ENCODE measurements around the gene FAM241B.

Gene FAM241B

GRCh38 chr10:69618746-69619145 lies 11.3 kb upstream of the FAM241B start:
- H3K9ac ChIP-seq (ENCODE audit: low read depth in 1 of 2, low read length in 2 of 2): no peak overlapping the region
- H3K36me3 ChIP-seq (ENCODE audit: control insufficient read depth in 1 of 2, insufficient read depth in 2 of 2, low read length in 2 of 2): no peaks in the 10 kb centered on the region
- peaks cover 0 to 2% of the 10 kb centered on the region in 2 donors for H3K27me3 ChIP-seq (ENCODE audit: control insufficient read depth in 1 of 2, insufficient read depth in 2 of 2, low read length in 2 of 2)
- no peak overlapping the region for H3K27ac ChIP-seq (ENCODE audit: low read depth, low read length)
- H3K9me3 ChIP-seq (ENCODE audit: control insufficient read depth in 1 of 2, low read length in 2 of 2): peaks cover 0 to 6% of the 10 kb centered on the region in 2 donors
- H3K4me3 ChIP-seq (ENCODE audit: low read depth in 1 of 2, low read length in 2 of 2): no peak overlapping the region
- H3K4me1 ChIP-seq (ENCODE audit: control insufficient read depth in 1 of 2, insufficient read depth in 2 of 2, low read length in 2 of 2): no peaks in the 10 kb centered on the region

DNA sequence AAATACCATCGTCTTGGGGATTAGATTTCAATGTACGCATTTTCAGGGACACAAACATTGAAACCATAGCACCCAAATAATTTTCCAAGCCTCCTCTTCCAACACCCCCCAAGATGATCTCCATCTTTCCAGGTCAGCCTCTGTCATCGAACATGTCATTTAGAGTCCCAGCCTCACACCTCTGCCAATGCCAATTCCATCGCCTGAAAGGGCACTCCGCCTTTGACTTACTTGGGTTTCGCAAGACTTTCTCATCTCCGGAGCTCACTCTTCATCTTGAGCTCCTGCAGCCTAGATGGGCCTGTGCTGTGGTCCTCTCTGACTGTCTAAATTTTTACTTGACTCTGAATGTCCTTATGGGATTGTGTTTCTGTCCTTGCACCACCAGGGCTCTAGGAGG lies 10.4 kb upstream of the FAM241B start:
- H3K9ac ChIP-seq (ENCODE audit: low read depth in 1 of 2, low read length in 2 of 2): no peak overlapping the region
- peaks cover 0 to 9% of the 10 kb centered on the region in 2 donors for H3K9me3 ChIP-seq (ENCODE audit: control insufficient read depth in 1 of 2, low read length in 2 of 2)
- no peaks in the 10 kb centered on the region for H3K4me1 ChIP-seq (ENCODE audit: control insufficient read depth in 1 of 2, insufficient read depth in 2 of 2, low read length in 2 of 2)
- H3K4me3 ChIP-seq (ENCODE audit: low read depth in 1 of 2, low read length in 2 of 2): no peak overlapping the region
- peaks cover 0 to 2% of the 10 kb centered on the region in 2 donors for H3K27me3 ChIP-seq (ENCODE audit: control insufficient read depth in 1 of 2, insufficient read depth in 2 of 2, low read length in 2 of 2)
- no peaks in the 10 kb centered on the region for H3K36me3 ChIP-seq (ENCODE audit: control insufficient read depth in 1 of 2, insufficient read depth in 2 of 2, low read length in 2 of 2)
- H3K27ac ChIP-seq (ENCODE audit: low read depth, low read length): no peak overlapping the region

- H3K27me3 ChIP-seq (ENCODE audit: control insufficient read depth in 1 of 2, insufficient read depth in 2 of 2, low read length in 2 of 2): peaks cover 0 to 2% of the 10 kb centered on the region in 2 donors
- H3K4me3 ChIP-seq (ENCODE audit: low read depth in 1 of 2, low read length in 2 of 2): no peak overlapping the region
- peaks cover 0 to 9% of the 10 kb centered on the region in 2 donors for H3K9me3 ChIP-seq (ENCODE audit: control insufficient read depth in 1 of 2, low read length in 2 of 2)
- H3K9ac ChIP-seq (ENCODE audit: low read depth in 1 of 2, low read length in 2 of 2): no peak overlapping the region
- H3K36me3 ChIP-seq (ENCODE audit: control insufficient read depth in 1 of 2, insufficient read depth in 2 of 2, low read length in 2 of 2): no peaks in the 10 kb centered on the region
- no peak overlapping the region for H3K27ac ChIP-seq (ENCODE audit: low read depth, low read length)
- no peaks in the 10 kb centered on the region for H3K4me1 ChIP-seq (ENCODE audit: control insufficient read depth in 1 of 2, insufficient read depth in 2 of 2, low read length in 2 of 2)
These were observed 9.4 kb upstream of the FAM241B start for GRCh38 chr10:69620625-69621024.

DNA sequence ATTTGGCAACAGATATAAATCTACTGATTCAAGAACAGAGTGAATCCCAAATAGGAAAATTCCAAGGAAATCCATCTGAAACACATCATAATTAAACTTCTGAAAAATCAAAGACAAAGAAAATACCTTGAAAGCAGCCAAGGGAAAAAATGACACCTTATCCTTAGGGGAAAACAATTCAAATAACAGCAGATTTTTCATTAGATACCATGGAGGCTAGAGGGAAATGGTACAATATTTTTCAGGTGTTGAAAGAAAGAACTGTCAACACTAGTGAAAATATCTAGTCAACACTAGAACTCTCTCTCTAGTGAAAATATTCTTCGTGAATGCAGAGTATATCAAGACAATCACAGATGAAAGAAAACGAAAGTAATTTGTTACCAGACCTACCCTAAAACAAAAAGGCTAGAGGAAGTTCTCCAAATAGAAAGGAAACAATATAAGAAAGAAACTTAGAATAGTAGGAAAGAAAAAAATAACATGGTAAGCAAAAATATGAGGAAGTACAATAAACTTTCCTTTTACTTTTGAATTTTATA lies 5.7 kb upstream of the FAM241B start:
- no peaks in the 10 kb centered on the region for H3K36me3 ChIP-seq (ENCODE audit: control insufficient read depth in 1 of 2, insufficient read depth in 2 of 2, low read length in 2 of 2)
- no peak overlapping the region for H3K27ac ChIP-seq (ENCODE audit: low read depth, low read length)
- H3K9ac ChIP-seq (ENCODE audit: low read depth in 1 of 2, low read length in 2 of 2): no peak overlapping the region
- H3K9me3 ChIP-seq (ENCODE audit: control insufficient read depth in 1 of 2, low read length in 2 of 2): peaks cover 0 to 9% of the 10 kb centered on the region in 2 donors
- peaks cover 0 to under 1% of the 10 kb centered on the region in 2 donors for H3K4me1 ChIP-seq (ENCODE audit: control insufficient read depth in 1 of 2, insufficient read depth in 2 of 2, low read length in 2 of 2)
- peaks cover 0 to 6% of the 10 kb centered on the region in 2 donors for H3K27me3 ChIP-seq (ENCODE audit: control insufficient read depth in 1 of 2, insufficient read depth in 2 of 2, low read length in 2 of 2)
- no peak overlapping the region for H3K4me3 ChIP-seq (ENCODE audit: low read depth in 1 of 2, low read length in 2 of 2)

DNA sequence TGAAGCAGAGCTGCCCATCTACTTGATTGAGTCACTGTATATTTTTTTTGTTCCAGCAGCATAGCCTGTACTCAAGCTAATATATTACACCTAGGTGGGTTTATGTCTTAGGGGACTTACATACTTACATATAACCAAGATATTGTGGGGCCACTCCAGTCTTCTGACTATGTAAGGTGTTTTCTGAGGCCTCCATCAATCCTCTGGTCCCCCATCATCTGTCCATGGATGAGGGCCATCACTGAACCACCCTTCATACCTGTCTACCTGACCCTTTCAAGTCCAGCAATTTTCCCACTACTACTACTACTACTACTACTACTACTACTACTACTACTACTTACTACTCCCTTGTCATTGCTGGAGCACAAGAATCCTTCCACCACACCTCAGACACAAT lies 3.2 kb upstream of the FAM241B start:
- Histone ChIP-seq H3K27me3 (ENCODE audit: control insufficient read depth in 1 of 2, insufficient read depth in 2 of 2, low read length in 2 of 2) (peaks cover 0 to 4% of the 10 kb centered on the region in 2 donors), H3K9ac (ENCODE audit: low read depth in 1 of 2, low read length in 2 of 2) (no peak overlapping the region), H3K4me1 (ENCODE audit: control insufficient read depth in 1 of 2, insufficient read depth in 2 of 2, low read length in 2 of 2) (peaks cover 5 to 7% of the 10 kb centered on the region in 2 donors), H3K9me3 (ENCODE audit: control insufficient read depth in 1 of 2, low read length in 2 of 2) (peaks cover 0 to 9% of the 10 kb centered on the region in 2 donors), H3K4me3 (ENCODE audit: low read depth in 1 of 2, low read length in 2 of 2) (no peak overlapping the region), H3K27ac (ENCODE audit: low read depth, low read length) (no peak overlapping the region), H3K36me3 (ENCODE audit: control insufficient read depth in 1 of 2, insufficient read depth in 2 of 2, low read length in 2 of 2) (no peaks in the 10 kb centered on the region)

DNA sequence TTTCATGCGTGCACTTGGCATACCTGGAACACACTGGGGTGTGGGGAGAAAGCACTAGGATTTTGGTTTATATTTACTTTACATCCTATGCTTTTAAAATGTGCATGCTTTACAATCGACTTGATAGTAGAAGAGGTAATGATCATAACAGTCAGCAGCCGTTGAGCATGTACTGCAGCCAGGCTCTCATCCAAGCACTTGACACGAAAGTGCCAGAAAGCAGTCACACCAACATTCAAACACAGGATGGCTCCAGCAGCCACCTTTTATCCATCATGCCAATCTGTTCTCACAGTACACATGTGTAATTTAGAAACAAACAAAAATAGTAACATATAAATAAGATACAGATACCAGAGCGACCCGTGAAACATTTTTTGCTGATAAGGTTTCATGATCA lies 1.2 kb upstream of the FAM241B start:
- Histone ChIP-seq H3K4me1 (ENCODE audit: control insufficient read depth in 1 of 2, insufficient read depth in 2 of 2, low read length in 2 of 2) (peaks cover 5 to 7% of the 10 kb centered on the region in 2 donors), H3K27ac (ENCODE audit: low read depth, low read length) (no peak overlapping the region), H3K9ac (ENCODE audit: low read depth in 1 of 2, low read length in 2 of 2) (no peak overlapping the region), H3K27me3 (ENCODE audit: control insufficient read depth in 1 of 2, insufficient read depth in 2 of 2, low read length in 2 of 2) (peaks cover 0 to 4% of the 10 kb centered on the region in 2 donors), H3K4me3 (ENCODE audit: low read depth in 1 of 2, low read length in 2 of 2) (no peak overlapping the region), H3K36me3 (ENCODE audit: control insufficient read depth in 1 of 2, insufficient read depth in 2 of 2, low read length in 2 of 2) (no peaks in the 10 kb centered on the region), H3K9me3 (ENCODE audit: control insufficient read depth in 1 of 2, low read length in 2 of 2) (peaks cover 0 to 1% of the 10 kb centered on the region in 2 donors)

GRCh38 chr10:69629519-69629896 lies 539 bp upstream of the FAM241B start:
- Histone ChIP-seq H3K27me3 (ENCODE audit: control insufficient read depth in 1 of 2, insufficient read depth in 2 of 2, low read length in 2 of 2) (peaks cover 0 to 4% of the 10 kb centered on the region in 2 donors), H3K9me3 (ENCODE audit: control insufficient read depth in 1 of 2, low read length in 2 of 2) (no peaks in the 10 kb centered on the region), H3K27ac (ENCODE audit: low read depth, low read length) (no peak overlapping the region), H3K9ac (ENCODE audit: low read depth in 1 of 2, low read length in 2 of 2) (peak overlapping the region in 1 of 2 donors; percentile 11), H3K4me3 (ENCODE audit: low read depth in 1 of 2, low read length in 2 of 2) (peak overlapping the region; percentile 29 to 59), H3K4me1 (ENCODE audit: control insufficient read depth in 1 of 2, insufficient read depth in 2 of 2, low read length in 2 of 2) (peaks cover 5 to 7% of the 10 kb centered on the region in 2 donors), H3K36me3 (ENCODE audit: control insufficient read depth in 1 of 2, insufficient read depth in 2 of 2, low read length in 2 of 2) (no peaks in the 10 kb centered on the region)

- H3K9ac ChIP-seq (ENCODE audit: low read depth in 1 of 2, low read length in 2 of 2): peak overlapping the region in 1 of 2 donors; percentile 69
- H3K27ac ChIP-seq (ENCODE audit: low read depth, low read length): no peak overlapping the region
- peaks cover 5 to 7% of the 10 kb centered on the region in 2 donors for H3K4me1 ChIP-seq (ENCODE audit: control insufficient read depth in 1 of 2, insufficient read depth in 2 of 2, low read length in 2 of 2)
- H3K4me3 ChIP-seq (ENCODE audit: low read depth in 1 of 2, low read length in 2 of 2): peak overlapping the region; percentile 62 to 69
- no peaks in the 10 kb centered on the region for H3K36me3 ChIP-seq (ENCODE audit: control insufficient read depth in 1 of 2, insufficient read depth in 2 of 2, low read length in 2 of 2)
- peaks cover 0 to 4% of the 10 kb centered on the region in 2 donors for H3K27me3 ChIP-seq (ENCODE audit: control insufficient read depth in 1 of 2, insufficient read depth in 2 of 2, low read length in 2 of 2)
- no peaks in the 10 kb centered on the region for H3K9me3 ChIP-seq (ENCODE audit: control insufficient read depth in 1 of 2, low read length in 2 of 2)
These were observed 779 bp downstream of the FAM241B start for GRCh38 chr10:69630651-69631400.

DNA sequence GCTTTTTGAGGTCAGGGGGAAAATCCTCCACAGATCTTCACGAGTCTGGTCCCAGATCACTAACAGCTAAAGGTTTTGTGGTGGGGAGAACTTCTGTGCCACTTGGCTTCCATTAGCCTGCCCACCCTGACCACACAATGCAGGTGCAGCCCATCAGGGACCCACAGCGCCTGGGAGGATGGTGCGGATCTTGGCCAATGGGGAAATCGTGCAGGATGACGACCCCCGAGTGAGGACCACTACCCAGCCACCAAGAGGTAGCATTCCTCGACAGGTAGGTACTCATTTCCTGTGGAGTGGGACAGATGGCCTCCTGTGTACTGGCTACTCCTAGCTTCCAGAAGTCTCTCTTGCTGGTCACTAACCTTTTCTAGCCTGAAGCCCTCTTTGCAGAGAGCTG lies 1.5 kb downstream of the FAM241B start:
- H3K27ac ChIP-seq (ENCODE audit: low read depth, low read length): no peak overlapping the region
- no peaks in the 10 kb centered on the region for H3K9me3 ChIP-seq (ENCODE audit: control insufficient read depth in 1 of 2, low read length in 2 of 2)
- peaks cover 0 to 2% of the 10 kb centered on the region in 2 donors for H3K27me3 ChIP-seq (ENCODE audit: control insufficient read depth in 1 of 2, insufficient read depth in 2 of 2, low read length in 2 of 2)
- H3K4me1 ChIP-seq (ENCODE audit: control insufficient read depth in 1 of 2, insufficient read depth in 2 of 2, low read length in 2 of 2): peaks cover 5 to 7% of the 10 kb centered on the region in 2 donors
- H3K36me3 ChIP-seq (ENCODE audit: control insufficient read depth in 1 of 2, insufficient read depth in 2 of 2, low read length in 2 of 2): no peaks in the 10 kb centered on the region
- H3K9ac ChIP-seq (ENCODE audit: low read depth in 1 of 2, low read length in 2 of 2): no peak overlapping the region
- no peak overlapping the region for H3K4me3 ChIP-seq (ENCODE audit: low read depth in 1 of 2, low read length in 2 of 2)

- H3K4me1 ChIP-seq (ENCODE audit: control insufficient read depth in 1 of 2, insufficient read depth in 2 of 2, low read length in 2 of 2): peaks cover 5 to 7% of the 10 kb centered on the region in 2 donors
- H3K36me3 ChIP-seq (ENCODE audit: control insufficient read depth in 1 of 2, insufficient read depth in 2 of 2, low read length in 2 of 2): no peaks in the 10 kb centered on the region
- no peaks in the 10 kb centered on the region for H3K27me3 ChIP-seq (ENCODE audit: control insufficient read depth in 1 of 2, insufficient read depth in 2 of 2, low read length in 2 of 2)
- H3K9ac ChIP-seq (ENCODE audit: low read depth in 1 of 2, low read length in 2 of 2): no peak overlapping the region
- no peak overlapping the region for H3K27ac ChIP-seq (ENCODE audit: low read depth, low read length)
- no peaks in the 10 kb centered on the region for H3K9me3 ChIP-seq (ENCODE audit: control insufficient read depth in 1 of 2, low read length in 2 of 2)
- H3K4me3 ChIP-seq (ENCODE audit: low read depth in 1 of 2, low read length in 2 of 2): no peak overlapping the region
These were observed 2.6 kb downstream of the FAM241B start for GRCh38 chr10:69632516-69633199.
